HUES48 (cell line): ENCODE measurements around the gene SKIC2.
"Not testable (repeated sequence)": the region's sequence is repeated elsewhere in the genome, so short reads cannot be mapped to it uniquely, and the experiment has no call there.

Source experiments
- H3K27ac ChIP-seq: one replicate; pipeline ENCODE4 v1.7.0; 2013; ENCODE audit warnings: low read depth, low read length, inconsistent platforms
- H3K27me3 ChIP-seq: 2 replicates; pipeline ENCODE4 v1.6.1; 2013; ENCODE audit warnings: mild to moderate bottlenecking, low read length; ENCODE audit not compliant: control insufficient read depth, insufficient read depth
- H3K36me3 ChIP-seq: 2 replicates; pipeline ENCODE4 v1.6.1; 2013; ENCODE audit warnings: low read length; ENCODE audit not compliant: control insufficient read depth, insufficient read depth
- H3K4me1 ChIP-seq: 2 replicates; pipeline ENCODE4 v1.6.1; 2013; ENCODE audit warnings: mild to moderate bottlenecking, low read length; ENCODE audit not compliant: control insufficient read depth, insufficient read depth
- H3K4me3 ChIP-seq: 2 replicates; pipeline ENCODE4 v1.5.1; 2013; ENCODE audit warnings: mild to moderate bottlenecking, low read depth, low read length
- H3K9ac ChIP-seq: 2 replicates; pipeline ENCODE4 v1.6.1; 2013; ENCODE audit warnings: mild to moderate bottlenecking, low read depth, low read length, moderate library complexity
- H3K9me3 ChIP-seq: 2 replicates; pipeline ENCODE4 v1.6.1; 2013; ENCODE audit warnings: low read length; ENCODE audit not compliant: control insufficient read depth, insufficient read depth

The SKIC2 gene

GRCh38 chr6:31927863-31928671 is 30.9 kb upstream of the SKIC2 start:
- Histone ChIP-seq H3K4me1 (no peaks in the 10 kb centered on the region), H3K9me3 (no peaks in the 10 kb centered on the region), H3K27ac (no peak overlapping the region)

GRCh38 chr6:31928672-31928939 is 30.4 kb upstream of the SKIC2 start:
- no peaks in the 10 kb centered on the region for H3K9me3 ChIP-seq
- H3K36me3 ChIP-seq: no peaks in the 10 kb centered on the region
- no peak overlapping the region for H3K4me3 ChIP-seq
- no peak overlapping the region for H3K27ac ChIP-seq
- H3K27me3 ChIP-seq: no peaks in the 10 kb centered on the region
- no peak overlapping the region for H3K9ac ChIP-seq
- no peaks in the 10 kb centered on the region for H3K4me1 ChIP-seq

More at GRCh38 chr6:31927863-31928671, 30.9 kb upstream of the SKIC2 start:
- Histone ChIP-seq H3K36me3 (no peaks in the 10 kb centered on the region), H3K4me3 (no peak overlapping the region), H3K9ac (no peak overlapping the region), H3K27me3 (no peaks in the 10 kb centered on the region)

- H3K4me1 ChIP-seq: no peaks in the 10 kb centered on the region
- no peaks in the 10 kb centered on the region for H3K9me3 ChIP-seq
- H3K9ac ChIP-seq: no peak overlapping the region
- H3K36me3 ChIP-seq: no peaks in the 10 kb centered on the region
- no peaks in the 10 kb centered on the region for H3K27me3 ChIP-seq
- no peak overlapping the region for H3K4me3 ChIP-seq
- no peak overlapping the region for H3K27ac ChIP-seq
Measured at GRCh38 chr6:31930962-31931361, 28.0 kb upstream of the SKIC2 start.

GRCh38 chr6:31932137-31932536 is 26.8 kb upstream of the SKIC2 start:
- not testable (repeated sequence) for H3K9me3 ChIP-seq, H3K4me3 ChIP-seq, H3K9ac ChIP-seq, H3K27me3 ChIP-seq, H3K27ac ChIP-seq, H3K36me3 ChIP-seq, H3K4me1 ChIP-seq

- Histone ChIP-seq H3K4me3 (no peak overlapping the region), H3K4me1 (no peaks in the 10 kb centered on the region), H3K9me3 (no peaks in the 10 kb centered on the region), H3K27me3 (no peaks in the 10 kb centered on the region), H3K36me3 (no peaks in the 10 kb centered on the region), H3K9ac (no peak overlapping the region), H3K27ac (no peak overlapping the region)
Measured at GRCh38 chr6:31933537-31933936, 25.4 kb upstream of the SKIC2 start.

GRCh38 chr6:31935021-31935420 is 24.0 kb upstream of the SKIC2 start:
- H3K9ac ChIP-seq: no peak overlapping the region
- H3K27me3 ChIP-seq: no peaks in the 10 kb centered on the region
- no peak overlapping the region for H3K27ac ChIP-seq
- no peak overlapping the region for H3K4me3 ChIP-seq
- H3K36me3 ChIP-seq: no peaks in the 10 kb centered on the region
- 0 out of 2 replicates have a peak, but pooled peaks cover under 1% of the 10 kb centered on the region for H3K4me1 ChIP-seq
- no peaks in the 10 kb centered on the region for H3K9me3 ChIP-seq

GRCh38 chr6:31935823-31936222 is 23.2 kb upstream of the SKIC2 start:
- no peaks in the 10 kb centered on the region for H3K9me3 ChIP-seq
- peaks cover 7% of the 10 kb centered on the region; the same call in 1 of the 2 replicates for H3K4me1 ChIP-seq
- H3K4me3 ChIP-seq: no peak overlapping the region
- H3K27ac ChIP-seq: no peak overlapping the region
- no peaks in the 10 kb centered on the region for H3K27me3 ChIP-seq
- no peak overlapping the region for H3K9ac ChIP-seq
- H3K36me3 ChIP-seq: no peaks in the 10 kb centered on the region

GRCh38 chr6:31940256-31940664 is 18.7 kb upstream of the SKIC2 start:
- Histone ChIP-seq H3K4me1 (peaks cover 7% of the 10 kb centered on the region; the same call in 1 of the 2 replicates), H3K9ac (no peak overlapping the region), H3K27me3 (no peaks in the 10 kb centered on the region), H3K4me3 (no peak overlapping the region), H3K9me3 (no peaks in the 10 kb centered on the region), H3K27ac (no peak overlapping the region), H3K36me3 (no peaks in the 10 kb centered on the region)

- no peaks in the 10 kb centered on the region for H3K9me3 ChIP-seq
- peaks cover 4% of the 10 kb centered on the region; the same call in 1 of the 2 replicates for H3K27me3 ChIP-seq
- no peak overlapping the region for H3K9ac ChIP-seq
- H3K27ac ChIP-seq: no peak overlapping the region
- H3K36me3 ChIP-seq: no peaks in the 10 kb centered on the region
- no peak overlapping the region for H3K4me3 ChIP-seq
- H3K4me1 ChIP-seq: peaks cover 7% of the 10 kb centered on the region; the same call in 1 of the 2 replicates
Measured at GRCh38 chr6:31943742-31944141, 15.2 kb upstream of the SKIC2 start.

- Histone ChIP-seq H3K36me3 (no peaks in the 10 kb centered on the region), H3K4me1 (peaks cover 6% of the 10 kb centered on the region; the same call in 1 of the 2 replicates), H3K4me3 (no peak overlapping the region), H3K9ac (no peak overlapping the region), H3K9me3 (no peaks in the 10 kb centered on the region), H3K27me3 (peaks cover 4% of the 10 kb centered on the region; the same call in 1 of the 2 replicates), H3K27ac (no peak overlapping the region)
Measured at GRCh38 chr6:31945154-31945506, 13.8 kb upstream of the SKIC2 start.

- Histone ChIP-seq H3K4me1 (no peaks in the 10 kb centered on the region), H3K9me3 (no peaks in the 10 kb centered on the region), H3K27ac (no peak within 1 kb of the TSS), H3K9ac (no peak within 1 kb of the TSS), H3K27me3 (peaks cover 4% of the 10 kb centered on the region; the same call in 1 of the 2 replicates), H3K4me3 (no peak within 1 kb of the TSS), H3K36me3 (peaks cover under 1% of the 10 kb centered on the region; the same call in 1 of the 2 replicates)
Measured at GRCh38 chr6:31945507-31946369, 13.2 kb upstream of the SKIC2 start, which contains the start of gene CFB. TSS of gene CFB (plus strand) at chr6:31946095. CDS start at chr6:31946222, 127 bp downstream.
